ENCODE data around the gene UACA.
"Not testable (repeated sequence)": the region's sequence is repeated elsewhere in the genome, so short reads cannot be mapped to it uniquely, and the experiment has no call there.

Gene UACA

GRCh38 chr15:70763120-70763949 is at the start of gene UACA:
Gene UACA, minus strand, starts transcription at chr15:70763558. Its CDS starts 151 bp downstream, at chr15:70763407.
- peak; percentile 13 to 95 (median 84) for DNase-seq

- DNase-seq, result no peak
Observed at GRCh38 chr15:70812827-70813364, 49.5 kb upstream of the UACA start.

- DNase-seq, result no peak
Observed at GRCh38 chr15:70810916-70811578, 47.7 kb upstream of the UACA start.

- DNase-seq, result peak in 15 of 58 donors; percentile 3 to 29 (median 10)
Observed at GRCh38 chr15:70806992-70807712, 43.8 kb upstream of the UACA start.

GRCh38 chr15:70804388-70804787 is 41.0 kb upstream of the UACA start:
- not testable (repeated sequence) for DNase-seq

GRCh38 chr15:70802629-70803028 is 39.3 kb upstream of the UACA start:
- no peak for DNase-seq

GRCh38 chr15:70801109-70801508 is 37.8 kb upstream of the UACA start:
- DNase-seq, result no peak

GRCh38 chr15:70799667-70800450 is 36.5 kb upstream of the UACA start:
- no peak for DNase-seq

GRCh38 chr15:70797464-70797863 is 34.1 kb upstream of the UACA start:
- no peak for DNase-seq

- no peak for DNase-seq
Observed at GRCh38 chr15:70796516-70797310, 33.4 kb upstream of the UACA start.

- no peak for DNase-seq
Observed at GRCh38 chr15:70795311-70795665, 31.9 kb upstream of the UACA start.

GRCh38 chr15:70794596-70795310 is 31.4 kb upstream of the UACA start:
- DNase-seq, result no peak

- DNase-seq, result no peak
Observed at GRCh38 chr15:70793694-70794093, 30.3 kb upstream of the UACA start.

- DNase-seq, result no peak
Observed at GRCh38 chr15:70792171-70792573, 28.8 kb upstream of the UACA start.

- no peak for DNase-seq
Observed at GRCh38 chr15:70791259-70791658, 27.9 kb upstream of the UACA start.

GRCh38 chr15:70789213-70789612 is 25.9 kb upstream of the UACA start:
- DNase-seq, result no peak

- DNase-seq, result no peak
Observed at GRCh38 chr15:70788114-70789049, 25.0 kb upstream of the UACA start.

- peak in 12 of 58 donors; percentile 4 to 53 (median 18) for DNase-seq
Observed at GRCh38 chr15:70786996-70787395, 23.6 kb upstream of the UACA start.

Measured in anterior cingulate cortex (tissue), 58 donors.